Calu3 (cell line): Measurements from ENCODE around the gene PAQR8. TPM values are rescaled to one million over a fixed set of nuclear protein-coding genes. Genes with fewer than 3 reads are reported as not detected.
"Not testable (repeated sequence)": the region's sequence is repeated elsewhere in the genome, so short reads cannot be mapped to it uniquely, and the experiment has no call there.

Source experiments
- BruUV-seq: library from RNA; stranded (reverse); fragments of 400-500 nt; replicated peaks from 2 replicates; lab custom pipeline; 2021; lab: Mats Ljungman, UMichigan
- CTCF ChIA-PET: fragments of 300-600 bp; sonication (Branson Sonifier 250); formaldehyde crosslinking; loops from one replicate; lab custom pipeline; 2022; ENCODE audit warnings: antibody characterized with exemption; lab: Charles Lee
- DNase-seq: peaks from one replicate; pipeline ENCODE4 v3.0.0; 2022
- H3K27ac Mint-ChIP-seq: one replicate; pipeline ENCODE4 v1.8.0; 2022; ENCODE audit warnings: mixed read lengths; ENCODE audit not compliant: unreplicated experiment
- H3K27me3 Mint-ChIP-seq: one replicate; pipeline ENCODE4 v1.8.0; 2022; ENCODE audit warnings: mixed read lengths; ENCODE audit not compliant: unreplicated experiment
- H3K36me3 Mint-ChIP-seq: one replicate; pipeline ENCODE4 v1.8.0; 2022; ENCODE audit warnings: mild to moderate bottlenecking, moderate library complexity, mixed read lengths; ENCODE audit not compliant: insufficient read depth, unreplicated experiment
- H3K4me1 Mint-ChIP-seq: one replicate; pipeline ENCODE4 v1.8.0; 2022; ENCODE audit warnings: mild to moderate bottlenecking, low read depth, mixed read lengths; ENCODE audit not compliant: unreplicated experiment
- H3K4me3 Mint-ChIP-seq: one replicate; pipeline ENCODE4 v1.8.0; 2022; ENCODE audit warnings: mild to moderate bottlenecking, low read depth, moderate library complexity, mixed read lengths; ENCODE audit not compliant: unreplicated experiment
- H3K9me3 Mint-ChIP-seq: one replicate; pipeline ENCODE4 v1.8.0; 2022; ENCODE audit warnings: low read depth, mixed read lengths; ENCODE audit not compliant: unreplicated experiment
- CTCF ChIP-seq: fragments of 200-600 bp; IDR thresholded peaks from one replicate; pipeline ENCODE4 v1.8.0; 2022; ENCODE audit warnings: antibody characterized with exemption; ENCODE audit not compliant: unreplicated experiment
- intact Hi-C: fragments of 100-400 bp; cut with micrococcal nuclease; formaldehyde crosslinking; loops from one replicate; pipeline ENCODE4 v1.10.0; 2022; ENCODE audit not compliant: unreplicated experiment
- total RNA-seq: library from RNA; stranded (reverse); gene quantifications from 2 replicates; pipeline ENCODE4 v1.2.3, GENCODE V29; 2022

PAQR8 gene
- total RNA-seq, 1 experiment from 2014 or later = 16.3 TPM

- DNase-seq = no peak
- CTCF ChIA-PET = interaction anchor here (1.3 kb wide), 1 partner anchor 14 kb away, joined by 3 read pairs; no protein-coding TSS in a partner anchor
- no peak overlapping the region for H3K4me3 Mint-ChIP-seq
Measured at GRCh38 chr6:52377538-52378221, 15.7 kb downstream of the PAQR8 start.

GRCh38 chr6:52381249-52381648 lies 19.3 kb downstream of the PAQR8 start:
- CTCF ChIA-PET = no interaction called here
- TF ChIP-seq CTCF = no peak
- DNase-seq = no peak
- intact Hi-C loops = no loop called here
- Mint-ChIP-seq H3K4me1 (peaks cover 32% of the 10 kb centered on the region), H3K9me3 (peaks cover 2% of the 10 kb centered on the region), H3K27me3 (no peaks in the 10 kb centered on the region), H3K36me3 (peaks cover 6% of the 10 kb centered on the region), H3K27ac (no peak overlapping the region), H3K4me3 (no peak overlapping the region)
- BruUV-seq = no TSS peak

More at GRCh38 chr6:52377538-52378221, 15.7 kb downstream of the PAQR8 start:
- no peak for TF ChIP-seq CTCF
- Mint-ChIP-seq H3K27me3 (no peaks in the 10 kb centered on the region), H3K36me3 (peaks cover 10% of the 10 kb centered on the region), H3K4me1 (peaks cover 23% of the 10 kb centered on the region), H3K9me3 (peaks cover 8% of the 10 kb centered on the region), H3K27ac (no peak overlapping the region)
- BruUV-seq = no TSS peak
- intact Hi-C loops = no loop called here

GRCh38 chr6:52384145-52384766 lies 22.3 kb downstream of the PAQR8 start:
- peaks cover 2% of the 10 kb centered on the region for H3K9me3 Mint-ChIP-seq
- H3K27me3 Mint-ChIP-seq = no peaks in the 10 kb centered on the region
- no peak for DNase-seq
- H3K36me3 Mint-ChIP-seq = peaks cover 9% of the 10 kb centered on the region
- H3K4me1 Mint-ChIP-seq = peaks cover 20% of the 10 kb centered on the region
- CTCF ChIA-PET = interaction anchor here (0.6 kb wide), 1 partner anchor 31 kb away, joined by 6 read pairs; no protein-coding TSS in a partner anchor
- no TSS peak for BruUV-seq
- no peak for TF ChIP-seq CTCF
- intact Hi-C loops = no loop called here
- H3K27ac Mint-ChIP-seq = no peak overlapping the region
- no peak overlapping the region for H3K4me3 Mint-ChIP-seq

- H3K4me3 Mint-ChIP-seq = no peak overlapping the region
- H3K36me3 Mint-ChIP-seq = peaks cover 12% of the 10 kb centered on the region
- peaks cover 29% of the 10 kb centered on the region for H3K4me1 Mint-ChIP-seq
- no peak for TF ChIP-seq CTCF
- no peaks in the 10 kb centered on the region for H3K27me3 Mint-ChIP-seq
- no TSS peak for BruUV-seq
- no peak overlapping the region for H3K27ac Mint-ChIP-seq
- intact Hi-C loops = no loop called here
- CTCF ChIA-PET = no interaction called here
- H3K9me3 Mint-ChIP-seq = peaks cover 2% of the 10 kb centered on the region
- DNase-seq = no peak
Measured at GRCh38 chr6:52385074-52385473, 23.1 kb downstream of the PAQR8 start.

GRCh38 chr6:52388119-52388518 lies 26.2 kb downstream of the PAQR8 start:
- DNase-seq, H3K4me3 Mint-ChIP-seq, BruUV-seq, H3K27me3 Mint-ChIP-seq, H3K9me3 Mint-ChIP-seq: not testable (repeated sequence)
- CTCF ChIA-PET = interaction anchor here (0.7 kb wide), 1 partner anchor 302 kb away, joined by 4 read pairs; no protein-coding TSS in a partner anchor
- peaks cover 49% of the 10 kb centered on the region for H3K4me1 Mint-ChIP-seq
- intact Hi-C loops = loop anchor here (2.0 kb wide), 1 partner anchor 101 kb away; no protein-coding TSS in a partner anchor
- peaks cover 16% of the 10 kb centered on the region for H3K36me3 Mint-ChIP-seq
- H3K27ac Mint-ChIP-seq = peak overlapping the region; percentile 93
